G401.6 (cell line): Measurements from ENCODE around the gene ARFRP1.

Experiments
- FAIRE-seq: peaks from 2 replicates; lab custom pipeline; 2012; peaks lifted over from hg19 to GRCh38; lab: Jason Lieb, UNC

The ARFRP1 gene

GRCh38 chr20:63743210-63743970 is 35.6 kb upstream of the ARFRP1 start:
- no peak for FAIRE-seq

DNA sequence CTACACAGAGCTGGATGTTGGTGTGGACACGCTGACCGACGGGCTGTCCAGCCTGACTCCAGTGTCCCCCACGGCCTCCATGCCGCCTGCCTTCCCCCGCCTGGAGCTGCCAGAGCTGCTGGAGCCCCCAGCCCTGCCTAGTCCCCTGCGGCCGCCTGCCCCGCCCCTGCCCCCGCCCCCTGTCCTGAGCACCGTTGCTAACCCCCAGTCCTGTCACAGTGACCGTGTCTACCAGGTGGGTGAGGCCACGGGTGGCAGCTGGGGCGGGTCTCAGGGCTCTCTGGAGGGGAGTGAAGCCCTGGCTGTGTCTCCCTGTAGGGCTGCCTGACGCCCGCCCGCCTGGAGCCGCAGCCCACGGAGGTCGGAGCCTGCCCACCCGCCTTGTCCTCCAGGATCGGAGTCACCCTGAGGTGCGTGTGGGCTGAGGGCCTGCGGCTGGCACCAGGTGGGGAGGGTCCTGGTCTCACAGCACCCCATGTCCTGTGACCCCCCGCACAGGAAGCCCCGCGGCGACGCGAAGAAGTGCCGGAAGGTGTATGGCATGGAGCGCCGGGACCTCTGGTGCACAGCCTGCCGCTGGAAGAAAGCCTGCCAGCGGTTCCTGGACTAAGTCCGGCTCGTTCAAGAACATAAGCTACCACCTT is 34.7 kb upstream of the ARFRP1 start:
- FAIRE-seq = no peak

GRCh38 chr20:63741676-63742380 is 34.1 kb upstream of the ARFRP1 start:
- no peak for FAIRE-seq

DNA sequence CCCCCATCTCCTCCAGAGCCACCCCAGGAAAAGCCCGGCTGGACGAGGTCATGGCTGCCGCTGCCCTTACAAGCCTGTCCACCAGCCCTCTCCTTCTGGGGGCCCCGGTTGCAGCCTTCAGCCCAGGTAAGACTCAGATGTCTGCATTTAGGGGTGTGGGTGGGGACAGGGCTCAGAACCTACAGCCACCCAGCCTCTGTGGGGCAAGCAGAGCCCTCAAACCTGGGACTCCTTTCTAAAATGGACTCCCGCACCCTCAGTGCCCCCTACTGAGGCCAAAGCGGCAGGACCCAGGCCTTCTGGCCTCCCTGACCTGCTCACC is 33.5 kb upstream of the ARFRP1 start:
- FAIRE-seq = no peak

GRCh38 chr20:63740627-63741353 is 33.0 kb upstream of the ARFRP1 start:
- no peak for FAIRE-seq

- no peak for FAIRE-seq
Measured at GRCh38 chr20:63740070-63740626, 32.4 kb upstream of the ARFRP1 start.

GRCh38 chr20:63739130-63740069 is 31.6 kb upstream of the ARFRP1 start, which contains the start of gene SLC2A4RG:
TSS of gene SLC2A4RG (plus strand) at chr20:63739776. CDS start at chr20:63739913, 137 bp downstream.
- FAIRE-seq = no peak

DNA sequence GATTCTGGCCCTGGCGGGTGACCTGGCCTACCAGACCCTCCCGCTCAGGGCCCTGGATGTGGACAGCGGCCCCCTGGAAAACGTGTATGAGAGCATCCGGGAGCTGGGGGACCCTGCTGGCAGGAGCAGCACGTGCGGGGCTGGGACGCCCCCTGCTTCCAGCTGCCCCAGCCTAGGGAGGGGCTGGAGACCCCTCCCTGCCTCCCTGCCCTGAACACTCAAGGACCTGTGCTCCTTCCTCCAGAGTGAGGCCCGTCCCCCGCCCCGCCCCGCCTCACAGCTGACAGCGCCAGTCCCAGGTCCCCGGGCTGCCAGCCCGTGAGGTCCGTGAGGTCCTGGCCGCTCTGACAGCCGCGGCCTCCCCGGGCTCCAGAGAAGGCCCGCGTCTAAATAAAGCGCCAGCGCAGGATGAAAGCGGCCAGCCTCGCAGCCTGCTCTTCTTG is 30.9 kb upstream of the ARFRP1 start:
- FAIRE-seq = no peak

- FAIRE-seq = no peak
Measured at GRCh38 chr20:63737945-63738686, 30.3 kb upstream of the ARFRP1 start.

DNA sequence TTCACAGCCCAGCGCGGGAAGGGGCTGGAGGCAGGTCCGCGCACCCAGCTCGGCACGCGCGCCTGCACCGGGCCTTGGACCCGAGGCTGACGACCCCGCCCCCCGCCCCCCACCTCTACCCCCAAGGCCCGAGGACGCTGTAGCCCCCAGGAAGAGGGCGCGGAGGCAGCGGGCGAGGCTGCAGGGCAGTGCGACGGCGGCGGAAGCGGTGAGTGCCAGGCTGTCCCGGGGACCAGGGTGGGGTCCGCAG is 29.8 kb upstream of the ARFRP1 start:
- no peak for FAIRE-seq

GRCh38 chr20:63736893-63737694 is 29.3 kb upstream of the ARFRP1 start:
- FAIRE-seq = no peak

GRCh38 chr20:63735859-63736718 is 28.3 kb upstream of the ARFRP1 start, which contains the start of gene LIME1:
TSS of gene LIME1 (plus strand) at chr20:63736664. CDS start at chr20:63737550, 886 bp downstream.
- FAIRE-seq = no peak

DNA sequence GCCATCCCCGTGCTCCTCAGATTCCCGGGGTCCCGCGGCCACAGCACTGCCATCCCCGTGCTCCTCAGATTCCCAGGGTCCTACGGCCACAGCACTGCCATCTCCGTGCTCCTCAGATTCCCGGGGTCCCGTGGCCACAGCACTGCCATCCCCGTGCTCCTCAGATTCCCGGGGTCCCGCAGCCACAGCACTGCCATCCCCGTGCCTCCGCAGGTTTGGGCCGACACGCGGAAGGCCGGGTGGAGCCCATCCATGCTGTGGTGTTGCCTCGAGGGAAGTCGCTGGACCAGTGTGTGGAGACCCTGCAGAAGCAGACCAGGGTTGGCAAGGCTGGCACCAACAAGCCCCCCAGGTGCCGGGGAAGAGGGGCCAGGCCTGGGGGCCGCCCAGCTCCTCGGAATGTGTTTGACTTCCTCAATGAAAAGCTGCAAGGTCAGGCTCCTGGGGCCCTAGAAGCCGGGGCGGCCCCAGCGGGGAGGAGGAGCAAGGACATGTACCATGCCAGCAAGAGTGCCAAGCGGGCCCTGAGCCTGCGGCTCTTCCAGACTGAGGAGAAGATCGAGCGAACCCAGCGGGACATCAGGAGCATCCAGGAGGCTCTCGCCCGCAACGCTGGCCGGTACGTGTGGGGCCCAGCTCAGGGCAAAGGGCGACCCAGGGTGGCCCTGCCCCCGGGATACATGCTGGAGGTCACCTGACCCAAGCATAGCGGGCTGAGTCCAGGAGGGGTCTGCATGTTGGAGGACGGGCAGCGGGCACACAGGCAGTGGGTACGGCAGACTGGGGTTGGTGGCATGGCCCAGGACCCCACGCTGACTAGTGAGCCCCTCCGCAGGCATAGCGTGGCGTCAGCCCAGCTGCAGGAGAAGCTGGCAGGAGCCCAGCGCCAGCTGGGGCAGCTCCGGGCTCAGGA is 27.4 kb upstream of the ARFRP1 start:
- FAIRE-seq = no peak

DNA sequence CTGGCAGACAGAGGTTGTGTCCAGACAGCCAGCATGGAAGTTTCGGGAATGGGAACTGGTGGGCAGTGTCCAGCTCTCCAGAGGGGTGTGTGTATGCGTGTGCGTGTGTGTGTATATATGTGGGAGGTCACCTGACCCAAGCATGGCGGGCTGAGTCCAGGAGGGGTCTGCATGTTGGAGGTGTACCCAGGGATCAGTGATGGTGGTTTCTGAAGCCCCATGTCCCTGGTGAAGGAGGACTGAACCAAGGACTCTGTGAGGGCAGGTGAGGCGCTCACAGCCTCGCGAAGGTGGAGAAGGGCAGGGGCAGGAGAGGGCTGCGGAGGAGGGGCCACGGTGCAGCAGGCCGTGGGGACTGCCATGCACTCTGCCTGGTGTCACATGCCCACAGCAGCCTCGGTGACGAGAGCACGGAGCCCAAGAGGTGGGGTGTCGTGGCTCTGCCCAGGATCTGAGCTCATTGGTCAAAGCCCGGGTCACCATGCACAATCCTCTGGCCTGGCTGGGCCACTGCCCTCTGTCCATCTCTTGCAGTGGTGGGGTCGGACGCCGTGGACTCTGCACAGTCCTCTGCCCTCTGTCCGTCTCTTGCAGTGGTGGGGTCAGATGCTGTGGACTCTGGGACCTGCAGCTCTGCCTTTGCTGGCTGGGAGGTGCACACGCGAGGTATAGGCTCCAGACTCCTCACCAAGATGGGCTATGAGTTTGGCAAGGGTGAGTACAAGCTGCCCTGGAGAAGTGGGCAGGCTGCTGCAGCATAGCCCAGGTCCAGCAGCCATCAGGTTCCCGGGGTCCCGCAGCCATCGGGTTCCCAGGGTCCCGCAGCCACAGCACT is 26.6 kb upstream of the ARFRP1 start:
- no peak for FAIRE-seq

DNA sequence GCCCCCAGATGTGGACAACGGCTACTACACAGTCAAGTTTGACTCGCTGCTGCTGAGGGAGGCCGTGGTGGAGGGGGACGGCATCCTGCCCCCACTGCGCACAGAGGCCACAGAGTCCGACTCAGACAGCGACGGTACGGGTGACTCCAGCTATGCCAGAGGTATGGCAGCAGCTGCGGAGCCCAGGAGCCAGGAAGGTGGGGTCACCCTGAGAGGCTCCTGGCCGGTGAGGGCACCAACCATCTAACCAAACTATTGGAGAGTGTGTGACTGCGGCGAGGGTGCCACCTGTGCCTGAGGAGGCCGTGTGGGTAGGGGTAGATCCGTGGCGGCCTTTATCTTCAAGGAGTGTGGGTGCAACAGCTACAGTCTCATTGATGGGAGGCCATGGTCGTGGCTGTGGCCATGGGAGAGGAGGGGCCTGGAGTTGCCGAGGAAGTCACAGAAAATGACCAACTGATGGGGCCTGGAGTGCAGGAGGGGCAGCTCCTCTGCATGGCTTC is 25.9 kb upstream of the ARFRP1 start:
- no peak for FAIRE-seq

- no peak for FAIRE-seq
Measured at GRCh38 chr20:63733117-63733516, 25.3 kb upstream of the ARFRP1 start.
